GM19395 (cell line): ENCODE data around the gene FLVCR2.
"Not testable (repeated sequence)": the region's sequence is repeated elsewhere in the genome, so short reads cannot be mapped to it uniquely, and the experiment has no call there.

Source experiments
- ATAC-seq: cut with Tn5 transposase; IDR thresholded peaks from one replicate; pipeline ENCODE4 v1.9.1; 2021; ENCODE audit warnings: mild to moderate bottlenecking, moderate library complexity; ENCODE audit not compliant: unreplicated experiment

FLVCR2 gene

DNA sequence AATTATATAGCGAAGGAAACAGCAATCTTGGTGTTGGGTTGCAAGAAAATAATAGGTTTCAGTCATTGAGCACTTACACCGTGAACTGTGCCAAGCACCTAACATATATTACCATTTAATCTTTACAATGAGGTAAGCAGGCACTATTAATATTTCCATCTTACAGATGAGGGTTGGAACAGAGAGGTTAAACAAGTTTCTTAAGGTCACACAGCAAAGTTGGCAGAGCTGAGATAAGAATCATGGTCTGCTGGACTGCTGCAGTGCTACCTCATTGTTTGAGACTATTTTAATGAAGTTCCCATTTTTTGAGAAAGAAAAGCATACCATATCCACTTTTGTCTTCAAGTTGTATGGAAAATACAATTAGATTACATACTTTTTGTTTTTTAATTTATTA lies 80.5 kb downstream of the FLVCR2 start:
- ATAC-seq, result no peak

DNA sequence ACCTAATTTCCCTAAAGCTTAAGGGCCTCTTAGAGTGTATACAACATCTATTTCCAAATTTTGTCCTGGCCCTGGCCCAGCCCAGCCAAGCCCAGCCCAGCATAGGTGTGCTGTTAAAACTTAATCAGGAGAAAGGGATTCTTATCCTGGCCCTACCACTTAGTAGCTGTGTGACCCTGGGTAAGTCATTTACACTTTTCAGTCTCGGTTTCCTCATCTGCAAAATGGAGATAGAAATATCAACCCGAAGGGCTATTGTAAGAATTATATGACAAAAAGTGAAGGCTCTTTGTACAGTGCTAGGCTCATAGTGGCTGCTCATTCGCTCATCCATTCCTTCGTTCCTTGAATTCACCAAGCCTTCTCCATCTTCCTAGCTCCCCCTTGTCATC lies 81.8 kb downstream of the FLVCR2 start:
- no peak for ATAC-seq

DNA sequence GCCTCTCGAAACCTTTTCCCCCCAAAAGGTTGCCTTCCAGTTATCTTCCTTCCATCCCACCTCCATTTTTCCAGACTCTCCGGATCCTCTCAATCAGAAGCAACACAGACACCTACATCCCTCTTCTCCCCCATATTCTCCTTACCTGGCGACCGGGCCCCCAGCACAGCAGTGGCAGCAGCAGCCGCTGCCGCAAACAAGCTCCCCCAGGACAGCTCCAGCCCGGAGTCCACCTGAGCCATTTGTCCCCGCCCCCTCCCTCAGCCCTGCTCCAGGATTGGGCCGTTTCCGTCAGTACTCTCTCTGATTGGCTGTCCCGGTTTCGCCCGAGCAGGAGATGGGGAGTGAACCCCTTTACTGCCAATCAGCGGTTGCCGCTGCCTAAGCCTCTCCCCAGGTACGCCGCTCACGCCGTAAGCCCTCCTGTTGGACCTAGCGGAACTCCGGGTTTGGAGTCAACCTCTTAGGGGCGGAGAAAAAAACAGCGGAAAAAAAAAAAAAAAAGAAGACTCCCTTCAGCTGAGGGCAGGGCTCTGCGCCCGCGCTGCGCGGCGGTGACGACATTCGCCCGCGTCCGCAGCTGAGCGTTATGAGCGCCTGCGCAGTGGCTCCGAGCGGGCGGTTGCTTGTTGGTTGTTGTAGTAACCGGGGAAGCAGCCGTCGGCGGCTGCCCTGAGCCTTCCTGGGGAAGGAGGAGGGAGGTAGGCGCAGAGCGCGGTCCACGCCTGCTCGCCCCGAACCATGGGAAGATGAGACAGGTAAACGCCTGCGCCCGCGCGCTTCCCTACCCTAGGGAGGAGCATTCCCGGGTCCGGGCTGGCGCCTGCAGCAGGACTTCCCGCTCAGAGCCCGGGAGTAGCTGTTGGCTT lies 82.4 kb downstream of the FLVCR2 start, which contains the start of the genes ERG28 and TTLL5:
TSS of gene ERG28 (minus strand) at position 247 of the 869 bp plus-strand sequence. CDS start 3,374 bp downstream, outside the sequence.
TSS of gene TTLL5 (plus strand) at position 617 of the 869 bp plus-strand sequence. CDS start 1,904 bp downstream, outside the sequence.
- ATAC-seq, result peak; percentile 98

DNA sequence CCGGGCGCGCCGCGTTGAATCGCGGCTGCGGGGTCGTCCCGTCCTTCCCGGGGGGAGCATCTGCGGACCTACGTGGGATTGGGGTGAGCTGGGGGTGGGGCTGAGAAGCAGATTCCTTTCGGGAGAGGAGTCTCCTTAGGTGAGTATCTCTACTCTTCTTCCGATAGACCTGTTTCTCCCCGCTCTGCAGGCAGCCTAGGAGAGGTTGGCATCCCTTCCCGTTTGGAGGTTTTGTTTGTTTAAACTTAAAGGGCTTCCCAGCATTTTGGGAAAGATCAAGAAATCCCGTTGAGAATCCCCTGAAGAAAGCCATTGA lies 83.0 kb downstream of the FLVCR2 start:
- ATAC-seq, result no peak

DNA sequence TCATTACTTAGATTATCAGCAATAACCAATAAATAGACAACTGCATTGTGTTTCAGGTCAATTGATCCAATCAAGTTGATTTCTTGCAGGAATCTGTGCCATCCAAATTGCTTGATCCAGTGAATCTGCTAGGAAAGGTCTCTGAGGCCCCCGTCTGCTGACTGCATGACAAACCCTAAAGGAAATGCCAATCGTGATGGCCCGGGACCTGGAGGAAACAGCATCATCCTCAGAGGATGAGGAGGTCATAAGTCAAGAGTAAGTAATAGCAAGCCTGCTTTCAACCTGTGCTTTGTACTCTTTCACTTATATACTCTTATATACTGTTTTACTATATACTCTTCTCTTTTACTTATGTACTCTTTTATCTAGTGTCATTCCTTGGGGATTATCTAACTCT lies 84.5 kb downstream of the FLVCR2 start:
- ATAC-seq, result no peak

DNA sequence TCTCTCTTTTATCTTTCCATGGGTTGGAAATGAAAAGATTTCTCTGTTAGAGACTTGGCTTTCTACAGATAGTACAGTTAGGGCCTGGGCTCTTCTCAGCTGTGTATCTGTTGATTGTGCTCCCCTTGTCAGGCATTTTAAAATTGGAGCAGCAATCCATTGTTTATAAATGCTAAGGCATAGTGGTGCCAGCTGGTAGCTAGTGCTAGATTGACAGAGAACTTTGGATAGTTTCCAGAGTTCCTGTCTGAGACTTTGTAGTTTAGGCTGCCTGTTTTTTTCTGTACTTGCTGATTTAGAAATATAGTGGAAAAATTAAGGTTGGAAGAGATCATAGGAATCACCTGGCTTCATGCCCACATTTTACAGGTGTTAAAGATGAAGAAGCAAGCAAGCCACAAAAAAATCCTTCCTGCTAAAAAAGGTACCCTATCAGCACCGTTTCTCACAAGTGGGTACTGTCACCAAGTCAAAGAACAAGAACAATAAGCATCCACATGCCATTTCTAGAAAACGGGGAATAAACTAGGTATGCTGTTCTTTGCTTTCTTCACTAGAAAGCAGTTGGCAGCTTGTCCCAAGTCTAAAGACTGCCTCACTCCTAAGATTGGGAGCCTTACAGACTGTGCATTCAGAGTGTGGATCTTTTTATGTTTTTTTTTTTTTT lies 88.8 kb downstream of the FLVCR2 start:
- no peak for ATAC-seq

DNA sequence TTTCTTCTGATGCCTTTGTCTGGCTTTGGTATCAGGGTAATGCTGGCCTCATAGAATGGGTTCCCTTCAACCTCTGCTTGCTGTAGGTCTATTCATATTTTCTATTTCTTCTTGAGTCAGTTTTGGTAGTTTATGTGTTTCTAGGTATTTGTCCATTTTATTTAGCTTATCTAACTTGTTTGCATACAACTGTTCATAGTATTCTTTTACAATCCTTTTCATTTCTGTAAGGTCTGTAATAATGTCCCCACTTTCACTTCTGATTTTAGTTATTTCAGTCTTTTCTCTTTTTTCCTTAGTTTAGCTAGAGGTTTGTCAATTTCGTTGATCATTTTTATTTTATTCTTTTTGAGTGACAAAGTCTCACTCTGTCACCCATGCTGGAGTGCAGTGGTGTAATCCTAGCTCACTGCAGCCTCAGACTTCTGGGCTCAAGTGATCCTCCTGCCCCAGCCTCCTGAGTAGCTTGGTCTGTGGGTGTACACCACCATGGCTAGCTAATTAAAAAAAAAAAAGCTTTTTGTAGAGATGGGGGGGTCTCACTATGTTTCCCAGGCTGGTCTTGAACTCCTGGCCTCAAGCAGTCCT lies 94.3 kb downstream of the FLVCR2 start:
- no peak for ATAC-seq

DNA sequence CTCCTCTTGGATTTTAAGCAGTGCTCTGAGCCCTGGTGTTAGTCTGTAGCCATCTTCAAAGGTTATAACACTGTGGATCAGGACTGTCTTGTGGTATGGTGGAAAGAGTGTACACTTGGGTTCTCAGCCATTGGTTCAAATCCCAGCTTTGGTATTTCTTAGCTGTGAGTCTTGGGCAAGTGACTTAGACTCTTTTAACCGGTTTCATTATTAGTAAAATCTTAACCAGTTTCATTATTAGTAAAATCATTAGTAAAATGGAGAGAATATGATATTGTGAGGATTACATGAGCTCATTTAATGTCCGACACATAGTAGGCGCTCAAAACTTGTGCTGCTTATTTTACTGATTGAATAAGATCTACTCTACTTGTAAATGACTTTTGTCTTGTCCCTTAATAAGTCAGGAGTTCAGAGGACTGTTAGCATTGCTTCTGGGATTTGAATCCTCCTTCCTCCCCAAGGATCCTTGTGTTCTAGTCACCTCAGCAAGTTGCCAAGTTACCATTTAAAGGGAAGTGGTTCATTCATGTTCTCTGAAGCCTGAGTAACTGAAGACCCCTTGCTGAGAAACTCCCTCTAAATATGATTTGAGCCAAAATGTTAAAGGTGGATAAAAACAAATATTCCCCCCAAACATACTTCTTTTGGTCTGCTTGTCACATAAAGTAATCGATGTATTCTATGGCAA lies 95.1 kb downstream of the FLVCR2 start:
- ATAC-seq, result no peak

DNA sequence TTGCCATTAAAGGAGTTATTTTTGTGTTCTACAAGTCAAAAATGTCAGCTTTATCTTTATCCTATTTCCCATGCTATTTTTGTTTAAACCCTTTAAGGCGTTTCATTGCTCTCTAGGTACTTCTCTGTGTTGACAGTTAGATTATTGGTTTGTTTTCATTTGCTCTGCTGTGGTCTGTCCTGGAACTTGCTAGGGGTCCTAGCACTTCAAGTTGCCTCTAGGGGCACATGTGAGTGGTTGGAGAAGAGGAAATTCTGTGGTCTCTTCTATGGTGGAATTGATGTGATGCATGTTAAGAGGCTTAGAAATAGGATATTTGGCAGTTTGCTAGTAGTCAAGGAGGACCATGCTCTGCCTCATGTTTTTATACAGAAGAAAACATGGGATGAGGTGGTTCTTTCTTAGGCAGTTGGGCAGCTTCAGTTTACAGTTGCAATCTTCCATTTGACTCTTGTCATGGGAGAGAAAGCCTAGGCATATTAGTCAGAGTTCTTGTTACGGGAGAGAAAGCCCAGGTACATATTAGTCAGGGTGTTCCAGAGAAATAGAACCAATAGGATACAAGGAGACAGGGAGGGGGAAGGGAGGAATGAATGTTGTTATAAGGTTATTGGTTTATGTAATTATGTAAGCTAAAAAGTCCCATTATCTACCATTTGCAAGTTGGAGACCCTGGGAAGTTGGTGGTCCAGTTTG lies 97.0 kb downstream of the FLVCR2 start:
- ATAC-seq, result no peak

DNA sequence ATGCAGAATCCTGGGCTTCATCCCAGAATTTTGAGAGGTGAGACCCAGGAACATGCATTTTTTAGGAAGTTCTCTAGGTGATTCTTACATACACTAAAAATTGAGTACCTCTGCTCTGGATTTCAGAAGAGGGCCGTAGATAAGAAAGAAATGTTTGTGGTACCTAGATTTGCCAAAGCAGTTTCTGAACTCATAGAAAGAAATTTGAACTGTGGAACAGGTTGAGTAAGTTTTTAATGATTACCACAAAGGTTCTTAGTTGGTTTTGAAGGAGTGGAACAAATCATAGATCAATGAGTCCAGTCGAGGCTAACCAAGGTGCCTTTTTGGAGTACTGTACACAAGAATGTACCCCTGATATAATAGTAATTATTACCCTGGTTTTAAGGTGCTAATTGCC lies 107.5 kb downstream of the FLVCR2 start:
- no peak for ATAC-seq

DNA sequence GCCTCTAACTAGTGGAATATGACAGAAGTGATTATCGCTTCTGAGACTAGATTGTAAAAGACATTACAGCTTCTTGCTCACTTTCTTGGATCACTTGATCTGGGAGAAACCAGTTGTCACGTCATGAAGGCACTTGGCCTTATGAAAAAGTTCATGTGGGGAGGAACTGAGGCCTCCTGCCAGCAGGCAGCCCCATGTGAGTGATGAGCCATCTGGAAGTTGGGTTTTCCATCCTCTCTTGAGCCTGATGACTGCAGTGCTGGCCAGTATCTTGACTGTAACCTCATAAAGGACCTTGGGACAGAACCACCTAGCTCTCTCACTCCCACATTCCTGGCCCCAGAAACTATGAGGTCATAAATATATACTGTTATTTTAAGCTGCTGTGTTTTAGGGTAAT lies 110.6 kb downstream of the FLVCR2 start:
- ATAC-seq, result no peak

DNA sequence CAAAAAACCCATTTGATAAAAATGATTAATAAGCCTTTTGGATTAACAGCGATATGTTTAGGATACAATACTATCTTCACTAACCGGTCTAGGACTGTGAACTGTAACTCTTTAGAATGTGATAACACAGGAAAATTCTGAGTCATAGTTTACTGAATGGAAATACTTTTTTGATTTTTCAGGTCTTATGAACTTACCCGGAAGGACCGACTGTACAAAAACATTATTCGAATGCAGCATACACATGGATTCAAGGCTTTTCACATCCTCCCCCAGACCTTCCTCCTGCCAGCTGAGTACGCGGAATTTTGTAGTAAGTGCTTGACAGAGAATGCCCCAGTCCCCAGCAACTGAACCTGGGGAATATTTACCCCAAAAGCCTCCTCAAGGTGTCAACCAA lies 111.6 kb downstream of the FLVCR2 start:
- no peak for ATAC-seq

DNA sequence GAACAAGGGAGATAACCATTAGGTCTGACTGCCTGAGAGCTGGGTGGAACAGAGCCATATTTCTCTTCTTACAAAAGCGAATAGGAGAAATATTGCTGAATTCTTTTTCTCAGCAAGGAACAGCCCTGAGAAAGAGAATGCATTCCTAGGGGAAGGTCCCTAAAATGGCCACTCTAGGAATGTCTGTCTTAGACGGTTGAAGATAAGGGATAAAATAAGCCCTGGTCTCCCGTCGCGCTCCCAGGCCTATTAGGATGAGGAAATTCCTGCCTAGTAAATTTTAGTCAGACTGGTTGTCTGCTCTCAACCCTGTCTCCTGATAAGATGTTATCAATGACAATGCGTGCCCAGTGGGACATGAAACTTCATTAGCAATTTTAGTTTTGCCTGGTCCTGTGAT lies 116.6 kb downstream of the FLVCR2 start:
- ATAC-seq, result not testable (repeated sequence)

DNA sequence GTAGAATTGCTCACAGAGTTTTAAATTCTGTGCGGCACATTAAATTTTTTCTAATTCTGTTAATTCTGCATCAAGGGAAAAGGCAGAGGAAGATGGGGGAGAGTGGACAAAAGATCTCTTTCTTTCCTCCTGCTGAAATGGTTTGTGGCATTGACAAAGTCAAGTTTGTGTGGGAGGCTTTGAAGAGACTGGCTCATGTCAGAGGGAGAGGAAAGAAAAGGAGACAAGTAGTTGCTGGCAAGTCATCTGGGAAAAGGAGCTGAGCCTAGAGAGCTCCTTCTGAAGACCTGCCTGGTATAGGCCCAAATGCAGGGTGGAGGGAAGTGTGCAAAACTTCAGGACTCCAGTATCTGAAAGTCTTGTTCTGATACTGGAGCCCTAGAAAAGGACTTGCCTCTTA lies 119.0 kb downstream of the FLVCR2 start:
- ATAC-seq, result no peak
